Keratinocyte (primary cell): ENCODE results near the gene KIAA1217. TPM values are rescaled to one million over a fixed set of nuclear protein-coding genes. Genes with fewer than 3 reads are reported as not detected.
A peak's percentile ranks its signal among the peaks of the same experiment; 100 is the strongest.

Experiments used
- DNase-seq: peaks from one replicate; pipeline ENCODE4 v3.0.0-alpha.2; 2011; ENCODE audit warnings: low read depth, missing footprints, low spot score
- FAIRE-seq: peaks from 2 replicates; lab custom pipeline; 2011; peaks lifted over from hg19 to GRCh38; lab: Jason Lieb, UNC
- H2AFZ ChIP-seq: 2 replicates; pipeline ENCODE4 v1.6.0; 2012; ENCODE audit warnings: low read length, control low read depth, inconsistent platforms; ENCODE audit not compliant: control insufficient read depth
- H3K27ac ChIP-seq: 2 replicates; pipeline ENCODE4 v1.5.1; 2011; ENCODE audit warnings: low read length; ENCODE audit not compliant: control insufficient read depth, insufficient read depth
- H3K27me3 ChIP-seq: 3 replicates; pipeline ENCODE4 v1.6.0; 2011; ENCODE audit warnings: low read length; ENCODE audit not compliant: control insufficient read depth, insufficient read depth; ENCODE audit errors: extremely low read depth
- H3K36me3 ChIP-seq, 2 experiments: 2 replicates in 1 of 2; 3 replicates in 1 of 2; pipeline ENCODE4 v1.5.1; 2011; ENCODE audit warnings: low read length in 2 of 2, mild to moderate bottlenecking in 1 of 2; ENCODE audit not compliant: control insufficient read depth in 2 of 2, insufficient read depth in 2 of 2; ENCODE audit errors: extremely low read depth in 1 of 2
- H3K4me1 ChIP-seq: 3 replicates; pipeline ENCODE4 v1.5.1; 2011; ENCODE audit warnings: low read length; ENCODE audit not compliant: control insufficient read depth, insufficient read depth; ENCODE audit errors: extremely low read depth
- H3K4me2 ChIP-seq: 3 replicates; pipeline ENCODE4 v1.6.0; 2011; ENCODE audit warnings: low read depth, low read length; ENCODE audit not compliant: control insufficient read depth, insufficient read depth; ENCODE audit errors: extremely low read depth
- H3K4me3 ChIP-seq, 3 experiments: fragments of 200-600 bp in 1 of 3; sonication (generic) in 1 of 3; 2 replicates in 2 of 3; 3 replicates in 1 of 3; pipeline ENCODE4 v1.5.1; 2011 to 2016; ENCODE audit warnings: low read length in 3 of 3, mild to moderate bottlenecking in 3 of 3, control low read depth in 2 of 3, inconsistent platforms in 1 of 3, low read depth in 1 of 3, mixed read lengths in 1 of 3, mixed run types in 1 of 3, moderate library complexity in 1 of 3; ENCODE audit not compliant: control insufficient read depth in 2 of 3, insufficient read depth in 2 of 3; ENCODE audit errors: extremely low read depth in 1 of 3
- H3K79me2 ChIP-seq: 2 replicates; pipeline ENCODE4 v1.6.0; 2012; ENCODE audit warnings: low read length; ENCODE audit not compliant: control insufficient read depth, insufficient read depth
- H3K9ac ChIP-seq: 3 replicates; pipeline ENCODE4 v1.6.0; 2011; ENCODE audit warnings: low read length; ENCODE audit not compliant: control insufficient read depth, insufficient read depth; ENCODE audit errors: extremely low read depth
- H3K9me1 ChIP-seq: 3 replicates; pipeline ENCODE4 v1.6.0; 2011; ENCODE audit warnings: low read length; ENCODE audit not compliant: control insufficient read depth, insufficient read depth; ENCODE audit errors: extremely low read depth
- H3K9me3 ChIP-seq: 2 replicates; pipeline ENCODE4 v1.5.1; 2012; ENCODE audit warnings: low read depth, low read length; ENCODE audit not compliant: control insufficient read depth
- H4K20me1 ChIP-seq: 3 replicates; pipeline ENCODE4 v1.6.0; 2011; ENCODE audit warnings: low read length; ENCODE audit not compliant: control insufficient read depth, insufficient read depth; ENCODE audit errors: extremely low read depth
- EZH2 ChIP-seq: IDR thresholded peaks from one replicate; pipeline ENCODE4 v1.6.1; 2012; ENCODE audit warnings: inconsistent platforms, mild to moderate bottlenecking, low read length, moderate library complexity
- dilution Hi-C: fragments of 300-500 bp; cut with MboI; formaldehyde crosslinking; loops from one replicate; pipeline ENCODE4 v1.7.0; 2020; ENCODE audit warnings: low sequenced_read_pairs; ENCODE audit not compliant: extremely low pct_ligation_motif_present
- polyA plus RNA-seq, 5 experiments: library from polyadenylated mRNA; depleted of rRNA in 3 of 5; stranded (reverse) in 3 of 5; stranded (forward) in 1 of 5; unstranded in 1 of 5; fragments of >200 nt; gene quantifications; 1 replicate in 1 of 5; 2 replicates in 3 of 5; 3 replicates in 1 of 5; pipeline versions ENCODE4 v1.2.1 to v1.2.3, GENCODE V29; 2011 to 2012; ENCODE audit warnings: missing spikeins in 2 of 5, low read depth in 1 of 5, low replicate concordance in 1 of 5
- TF ChIP-seq, protein P1 (sequence below), 3 experiments: IDR thresholded peaks in 1 of 3; conservative IDR thresholded peaks in 1 of 3; optimal IDR thresholded peaks in 1 of 3; 2 replicates in 2 of 3; 3 replicates in 1 of 3; pipeline versions ENCODE3 to v1.5.1; 2011; ENCODE audit warnings: low read length in 3 of 3, mild to moderate bottlenecking in 3 of 3, moderate library complexity in 2 of 3, control low read depth in 1 of 3, inconsistent platforms in 1 of 3; ENCODE audit not compliant: insufficient read depth in 2 of 3; ENCODE audit errors: extremely low read depth in 1 of 3

KIAA1217 gene
- polyA plus RNA-seq, 1 donor (not counting 4 experiments of a cell fraction or from before 2014, with no cell fraction given) = 10.4 TPM

DNA sequence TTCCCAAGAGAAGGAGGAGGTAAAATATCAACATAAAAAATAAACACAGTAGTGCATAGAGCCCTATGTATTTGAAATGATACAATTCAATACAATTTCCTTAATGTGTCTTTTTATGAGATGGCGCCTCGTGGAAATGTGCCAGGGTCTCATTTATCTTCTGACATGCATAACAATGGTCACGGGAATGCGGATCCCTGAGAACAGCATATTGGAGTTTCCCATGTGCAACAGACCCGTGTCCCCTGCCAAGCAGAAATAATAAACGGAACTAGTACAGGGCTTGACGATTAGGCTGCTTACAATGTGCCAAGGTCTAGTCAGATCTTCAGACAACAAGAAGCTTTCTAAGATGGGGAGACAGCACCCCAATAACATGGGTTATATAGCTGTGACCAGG lies 296.8 kb downstream of the KIAA1217 start:
- no peak for TF ChIP-seq EZH2
- TF ChIP-seq, protein P1, sequence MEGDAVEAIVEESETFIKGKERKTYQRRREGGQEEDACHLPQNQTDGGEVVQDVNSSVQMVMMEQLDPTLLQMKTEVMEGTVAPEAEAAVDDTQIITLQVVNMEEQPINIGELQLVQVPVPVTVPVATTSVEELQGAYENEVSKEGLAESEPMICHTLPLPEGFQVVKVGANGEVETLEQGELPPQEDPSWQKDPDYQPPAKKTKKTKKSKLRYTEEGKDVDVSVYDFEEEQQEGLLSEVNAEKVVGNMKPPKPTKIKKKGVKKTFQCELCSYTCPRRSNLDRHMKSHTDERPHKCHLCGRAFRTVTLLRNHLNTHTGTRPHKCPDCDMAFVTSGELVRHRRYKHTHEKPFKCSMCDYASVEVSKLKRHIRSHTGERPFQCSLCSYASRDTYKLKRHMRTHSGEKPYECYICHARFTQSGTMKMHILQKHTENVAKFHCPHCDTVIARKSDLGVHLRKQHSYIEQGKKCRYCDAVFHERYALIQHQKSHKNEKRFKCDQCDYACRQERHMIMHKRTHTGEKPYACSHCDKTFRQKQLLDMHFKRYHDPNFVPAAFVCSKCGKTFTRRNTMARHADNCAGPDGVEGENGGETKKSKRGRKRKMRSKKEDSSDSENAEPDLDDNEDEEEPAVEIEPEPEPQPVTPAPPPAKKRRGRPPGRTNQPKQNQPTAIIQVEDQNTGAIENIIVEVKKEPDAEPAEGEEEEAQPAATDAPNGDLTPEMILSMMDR (optimal IDR thresholded peaks at IDR 0.05 in 1 of 3, IDR thresholded peaks at IDR 0.05 in 1 of 3, conservative IDR thresholded peaks at IDR 0.05 in 1 of 3; ENCODE audit: extremely low read depth in 1 of 3, insufficient read depth in 2 of 3, low read length in 3 of 3) = no peak
- dilution Hi-C loops = no loop called here
- Histone ChIP-seq H2AFZ (no peak overlapping the region), H3K27ac (no peak overlapping the region), H3K4me3 (no peak overlapping the region), H3K36me3 (peaks cover 11 to 15% of the 10 kb centered on the region in 2 experiments), H3K27me3 (no peaks in the 10 kb centered on the region), H3K9ac (no peak overlapping the region), H4K20me1 (no peaks in the 10 kb centered on the region), H3K4me1 (peaks cover 5% of the 10 kb centered on the region), H3K79me2 (no peaks in the 10 kb centered on the region), H3K9me1 (no peaks in the 10 kb centered on the region), H3K4me2 (no peak overlapping the region), H3K9me3 (no peaks in the 10 kb centered on the region)
- FAIRE-seq (no peak), DNase-seq (no peak)

DNA sequence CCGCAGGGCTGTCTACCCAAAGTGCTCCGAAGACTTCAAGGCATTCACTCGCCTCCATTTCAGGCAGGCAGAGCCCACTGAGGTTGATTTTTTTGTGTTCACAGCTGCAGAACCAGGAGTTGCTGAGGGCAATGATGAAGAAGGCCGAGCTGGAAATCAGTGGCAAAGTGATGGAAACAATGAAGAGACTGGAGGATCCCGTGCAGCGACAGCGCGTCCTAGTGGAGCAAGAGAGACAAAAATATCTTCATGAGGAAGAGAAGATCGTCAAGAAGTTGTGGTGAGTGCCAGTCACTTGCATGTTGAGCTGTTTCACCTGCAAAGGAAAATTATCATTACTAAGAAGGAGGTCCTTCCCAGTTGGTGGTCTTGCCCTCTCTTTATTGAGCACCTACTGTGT lies 304.2 kb downstream of the KIAA1217 start:
- H3K4me3 ChIP-seq = no peak overlapping the region
- no peak overlapping the region for H3K9ac ChIP-seq
- no peak for TF ChIP-seq EZH2
- TF ChIP-seq, protein P1 (optimal IDR thresholded peaks at IDR 0.05 in 1 of 3, IDR thresholded peaks at IDR 0.05 in 1 of 3, conservative IDR thresholded peaks at IDR 0.05 in 1 of 3; ENCODE audit: extremely low read depth in 1 of 3, insufficient read depth in 2 of 3, low read length in 3 of 3) = peak; percentile 30 to 67 (median 51)
- H3K36me3 ChIP-seq = peaks cover 3 to 12% of the 10 kb centered on the region in 2 experiments
- DNase-seq (no peak), FAIRE-seq (no peak)
- no peaks in the 10 kb centered on the region for H3K9me3 ChIP-seq
- dilution Hi-C loops = no loop called here
- H3K27ac ChIP-seq = no peak overlapping the region
- H3K9me1 ChIP-seq = no peaks in the 10 kb centered on the region
- H3K4me1 ChIP-seq = no peaks in the 10 kb centered on the region
- H3K79me2 ChIP-seq = no peaks in the 10 kb centered on the region
- H3K27me3 ChIP-seq = no peaks in the 10 kb centered on the region
- no peaks in the 10 kb centered on the region for H4K20me1 ChIP-seq
- H3K4me2 ChIP-seq = no peak overlapping the region
- no peak overlapping the region for H2AFZ ChIP-seq
